ENCODE measurements around the gene HIF1A. TPM values are rescaled to one million over a fixed set of nuclear protein-coding genes. Genes with fewer than 3 reads are reported as not detected.

HIF1A gene
- total RNA-seq, 1 donor from 2014 or later, result 236 TPM

Other genes with a start within 250 kb of the HIF1A start
- 27.3 and 32.2 TPM in 2 replicates for gene SNAPC1, start 66.9 kb downstream of the HIF1A start, total RNA-seq
- 0.17 and 0.79 TPM in 2 replicates for gene SYT16, start 117.2 kb downstream of the HIF1A start, total RNA-seq